Neuronal stem cell (in vitro differentiated cells): ENCODE measurements around the gene LRRTM4.

ENCODE experiments used
- DNase-seq: peaks from one replicate; pipeline ENCODE4 v3.0.0-alpha.2; 2013; ENCODE audit warnings: low spot score
- H2AFZ ChIP-seq: one replicate; pipeline ENCODE4 v1.6.1; 2013; ENCODE audit warnings: mild to moderate bottlenecking, low read length, inconsistent platforms
- H2AK5ac ChIP-seq: 2 replicates; pipeline ENCODE4 v1.6.1; 2013; ENCODE audit warnings: low read depth, mild to moderate bottlenecking, inconsistent platforms, low read length, moderate library complexity, mixed read lengths
- H2BK120ac ChIP-seq: 2 replicates; pipeline ENCODE4 v1.6.1; 2013; ENCODE audit warnings: low read depth, mild to moderate bottlenecking, inconsistent platforms, low read length, moderate library complexity, mixed read lengths
- H2BK12ac ChIP-seq: one replicate; pipeline ENCODE4 v1.6.1; 2013; ENCODE audit warnings: low read length, inconsistent platforms
- H2BK15ac ChIP-seq: 2 replicates; pipeline ENCODE4 v1.6.1; 2013; ENCODE audit warnings: mild to moderate bottlenecking, low read length, inconsistent platforms, mixed read lengths
- H2BK5ac ChIP-seq: one replicate; pipeline ENCODE4 v1.6.1; 2013; ENCODE audit warnings: inconsistent platforms, mild to moderate bottlenecking, low read length, moderate library complexity
- H3K14ac ChIP-seq: one replicate; pipeline ENCODE4 v1.6.1; 2013; ENCODE audit warnings: low read length, inconsistent platforms
- H3K18ac ChIP-seq: 2 replicates; pipeline ENCODE4 v1.6.1; 2013; ENCODE audit warnings: low read length, inconsistent platforms
- H3K23ac ChIP-seq: 2 replicates; pipeline ENCODE4 v1.6.1; 2013; ENCODE audit warnings: low read depth, mild to moderate bottlenecking, mixed read lengths, low read length, inconsistent platforms; ENCODE audit not compliant: poor library complexity
- H3K27ac ChIP-seq: replicated peaks from 3 replicates; pipeline ENCODE4 v1.5.1; 2013; ENCODE audit warnings: low read length, inconsistent platforms
- H3K27me3 ChIP-seq, 3 experiments: 2 replicates each; pipeline ENCODE4 v1.6.1; 2013; ENCODE audit warnings: low read length in 3 of 3, mild to moderate bottlenecking in 2 of 3, inconsistent platforms in 1 of 3, low read depth in 1 of 3, mixed read lengths in 1 of 3, moderate library complexity in 1 of 3; ENCODE audit not compliant: control insufficient read depth in 3 of 3, insufficient read depth in 3 of 3
- H3K36me3 ChIP-seq, 2 donors: replicated peaks in 1 of 2; 2 replicates each; pipeline ENCODE4 v1.6.1; 2013; ENCODE audit warnings: low read length in 2 of 2; ENCODE audit not compliant: control insufficient read depth in 2 of 2, insufficient read depth in 2 of 2
- H3K4ac ChIP-seq: 2 replicates; pipeline ENCODE4 v1.6.1; 2013; ENCODE audit warnings: inconsistent platforms, mild to moderate bottlenecking, low read length, moderate library complexity
- H3K4me1 ChIP-seq, 2 donors: 1 replicate in 1 of 2; 2 replicates in 1 of 2; pipeline ENCODE4 v1.6.1; 2013; ENCODE audit warnings: low read length in 2 of 2, low read depth in 1 of 2; ENCODE audit not compliant: control insufficient read depth in 2 of 2, insufficient read depth in 1 of 2
- H3K4me2 ChIP-seq: one replicate; pipeline ENCODE4 v1.6.1; 2013; ENCODE audit warnings: mild to moderate bottlenecking, low read length, inconsistent platforms; ENCODE audit not compliant: insufficient read depth, poor library complexity, severe bottlenecking
- H3K4me3 ChIP-seq, 2 donors: 2 replicates each; pipeline ENCODE4 v1.5.1; 2013; ENCODE audit warnings: low read length in 2 of 2, mild to moderate bottlenecking in 2 of 2, inconsistent platforms in 1 of 2, moderate library complexity in 1 of 2
- H3K79me1 ChIP-seq: one replicate; pipeline ENCODE4 v1.6.1; 2013; ENCODE audit warnings: low read depth, mild to moderate bottlenecking, inconsistent platforms, low read length, moderate library complexity
- H3K9ac ChIP-seq: one replicate; pipeline ENCODE4 v1.6.1; 2013; ENCODE audit warnings: mild to moderate bottlenecking, low read depth, low read length, inconsistent platforms; ENCODE audit not compliant: poor library complexity
- H3K9me3 ChIP-seq, 2 donors: replicated peaks in 1 of 2; 2 replicates each; pipeline versions ENCODE3 to v1.6.1; 2013; ENCODE audit warnings: low read length in 2 of 2, mild to moderate bottlenecking in 2 of 2, inconsistent platforms in 1 of 2, low read depth in 1 of 2, mixed read lengths in 1 of 2, moderate library complexity in 1 of 2; ENCODE audit not compliant: control insufficient read depth in 2 of 2, insufficient read depth in 1 of 2
- H4K8ac ChIP-seq: one replicate; pipeline ENCODE4 v1.6.1; 2013; ENCODE audit warnings: low read depth, mild to moderate bottlenecking, inconsistent platforms, low read length, moderate library complexity
- H4K91ac ChIP-seq: one replicate; pipeline ENCODE4 v1.6.1; 2013; ENCODE audit warnings: low read length, low read depth, mild to moderate bottlenecking, inconsistent platforms; ENCODE audit not compliant: poor library complexity
- WGBS, 2 donors: extraction: QIAGEN DNeasy Blood & Tissue Kit; methylation state at CpG; one replicate each; pipeline ENCODE4 v1.1.7; 2013; ENCODE audit warnings: missing lambda C conversion rate in 2 of 2, mixed read lengths in 1 of 2; ENCODE audit not compliant: insufficient read length in 2 of 2, insufficient replicate concordance in 1 of 2; ENCODE audit errors: extremely low coverage in 2 of 2; 5-methylcytosine and 5-hydroxymethylcytosine counted together

Gene LRRTM4

GRCh38 chr2:76940559-76940958 lies 581.6 kb downstream of the LRRTM4 start:
- H3K9me3 ChIP-seq, result no peaks in the 10 kb centered on the region
- no peak overlapping the region for H3K4me3 ChIP-seq
- no peak overlapping the region for H3K14ac ChIP-seq
- H2BK5ac ChIP-seq, result no peak overlapping the region
- no peak overlapping the region for H3K27ac ChIP-seq
- H2BK12ac ChIP-seq, result no peak overlapping the region
- no peak overlapping the region for H4K91ac ChIP-seq
- no peak overlapping the region for H4K8ac ChIP-seq
- H3K4me2 ChIP-seq, result no peak overlapping the region
- no peaks in the 10 kb centered on the region for H3K27me3 ChIP-seq
- no peak overlapping the region for H3K4ac ChIP-seq
- H2BK15ac ChIP-seq, result no peak overlapping the region
- H3K79me1 ChIP-seq, result no peaks in the 10 kb centered on the region
- H3K4me1 ChIP-seq, result no peaks in the 10 kb centered on the region
- H2BK120ac ChIP-seq, result no peak overlapping the region
- H3K18ac ChIP-seq, result no peak overlapping the region
- DNase-seq, result no peak
- H3K36me3 ChIP-seq, result no peaks in the 10 kb centered on the region
- H2AFZ ChIP-seq, result no peak overlapping the region
- WGBS, 2 donors, result no CpG with 5 or more reads among the region's 3 CpGs
- no peak overlapping the region for H3K23ac ChIP-seq
- H2AK5ac ChIP-seq, result no peak overlapping the region
- H3K9ac ChIP-seq, result no peak overlapping the region

GRCh38 chr2:76938153-76938552 lies 584.0 kb downstream of the LRRTM4 start:
- H3K23ac ChIP-seq, result no peak overlapping the region
- no peak overlapping the region for H4K91ac ChIP-seq
- no peak overlapping the region for H2BK5ac ChIP-seq
- no peaks in the 10 kb centered on the region for H3K4me1 ChIP-seq
- H3K14ac ChIP-seq, result no peak overlapping the region
- no peaks in the 10 kb centered on the region for H3K79me1 ChIP-seq
- H2AFZ ChIP-seq, result no peak overlapping the region
- no peak overlapping the region for H2BK15ac ChIP-seq
- H3K27me3 ChIP-seq, result no peaks in the 10 kb centered on the region
- H3K9me3 ChIP-seq, result no peaks in the 10 kb centered on the region
- H3K18ac ChIP-seq, result no peak overlapping the region
- H2AK5ac ChIP-seq, result no peak overlapping the region
- no peak overlapping the region for H3K27ac ChIP-seq
- DNase-seq, result no peak
- H3K36me3 ChIP-seq, result no peaks in the 10 kb centered on the region
- no peak overlapping the region for H3K4me2 ChIP-seq
- no peak overlapping the region for H2BK120ac ChIP-seq
- H3K9ac ChIP-seq, result no peak overlapping the region
- H2BK12ac ChIP-seq, result no peak overlapping the region
- H3K4ac ChIP-seq, result no peak overlapping the region
- no peak overlapping the region for H3K4me3 ChIP-seq
- H4K8ac ChIP-seq, result no peak overlapping the region

GRCh38 chr2:76932550-76932949 lies 589.6 kb downstream of the LRRTM4 start:
- no peak overlapping the region for H2BK120ac ChIP-seq
- H2BK15ac ChIP-seq, result no peak overlapping the region
- no peak overlapping the region for H4K8ac ChIP-seq
- H3K4me3 ChIP-seq, result no peak overlapping the region
- no peaks in the 10 kb centered on the region for H3K79me1 ChIP-seq
- H3K23ac ChIP-seq, result no peak overlapping the region
- no peak overlapping the region for H2AFZ ChIP-seq
- H2BK5ac ChIP-seq, result no peak overlapping the region
- H3K4me2 ChIP-seq, result no peak overlapping the region
- no peak overlapping the region for H3K4ac ChIP-seq
- H3K27me3 ChIP-seq, result no peaks in the 10 kb centered on the region
- no peaks in the 10 kb centered on the region for H3K9me3 ChIP-seq
- no peak overlapping the region for H2BK12ac ChIP-seq
- no peak overlapping the region for H2AK5ac ChIP-seq
- no peak overlapping the region for H3K9ac ChIP-seq
- no peaks in the 10 kb centered on the region for H3K4me1 ChIP-seq
- no peaks in the 10 kb centered on the region for H3K36me3 ChIP-seq
- DNase-seq, result no peak
- H3K18ac ChIP-seq, result no peak overlapping the region
- WGBS, 2 donors, result no CpG with 5 or more reads among the region's 2 CpGs
- no peak overlapping the region for H3K14ac ChIP-seq
- no peak overlapping the region for H3K27ac ChIP-seq
- no peak overlapping the region for H4K91ac ChIP-seq

GRCh38 chr2:76930056-76930744 lies 592.0 kb downstream of the LRRTM4 start:
- no peaks in the 10 kb centered on the region for H3K79me1 ChIP-seq
- no peaks in the 10 kb centered on the region for H3K9me3 ChIP-seq
- H3K14ac ChIP-seq, result no peak overlapping the region
- H3K27me3 ChIP-seq, result no peaks in the 10 kb centered on the region
- H3K4me2 ChIP-seq, result no peak overlapping the region
- DNase-seq, result no peak
- H4K8ac ChIP-seq, result no peak overlapping the region
- no peak overlapping the region for H3K18ac ChIP-seq
- no peaks in the 10 kb centered on the region for H3K36me3 ChIP-seq
- WGBS, 2 donors, result no CpG with 5 or more reads among the region's 8 CpGs
- H3K4me3 ChIP-seq, result no peak overlapping the region
- no peak overlapping the region for H2AK5ac ChIP-seq
- no peak overlapping the region for H3K23ac ChIP-seq
- H4K91ac ChIP-seq, result no peak overlapping the region
- no peaks in the 10 kb centered on the region for H3K4me1 ChIP-seq
- no peak overlapping the region for H2BK12ac ChIP-seq
- no peak overlapping the region for H3K4ac ChIP-seq
- H2AFZ ChIP-seq, result no peak overlapping the region
- H2BK120ac ChIP-seq, result no peak overlapping the region
- no peak overlapping the region for H2BK5ac ChIP-seq
- no peak overlapping the region for H3K9ac ChIP-seq
- H3K27ac ChIP-seq, result no peak overlapping the region
- no peak overlapping the region for H2BK15ac ChIP-seq
